ENCODE data around the gene TACR3. TPM values are rescaled to one million over a fixed set of nuclear protein-coding genes. Genes with fewer than 3 reads are reported as not detected.
"Not testable (repeated sequence)": the region's sequence is repeated elsewhere in the genome, so short reads cannot be mapped to it uniquely, and the experiment has no call there.

Gene TACR3
- 0.07 TPM in 1 of 3 replicates, not detected in the others for total RNA-seq

GRCh38 chr4:103719830-103720207, at the start of gene TACR3:
TACR3 (minus strand) TSS chr4:103719985; CDS start chr4:103719675, 310 bp downstream.
- peaks cover 33% of the 10 kb centered on the region for H3K27me3 Mint-ChIP-seq (ENCODE audit: low read depth)
- peaks cover 3% of the 10 kb centered on the region for H3K4me1 Mint-ChIP-seq
- no peak within 1 kb of the TSS for H3K27ac Mint-ChIP-seq
- peak in 1 of 2 experiments; percentile 48 for DNase-seq (ENCODE audit: low spot score in 2 of 2, unreplicated experiment in 2 of 2)
- H3K9me3 Mint-ChIP-seq = no peaks in the 10 kb centered on the region
- H3K4me3 Mint-ChIP-seq = peak within 1 kb of the TSS; percentile 69
- no peaks in the 10 kb centered on the region for H3K36me3 Mint-ChIP-seq
- no peak for TF ChIP-seq CTCF (IDR thresholded peaks at IDR 0.05; ENCODE audit: unreplicated experiment)

GRCh38 chr4:103757631-103758030, 37.8 kb upstream of the TACR3 start:
- Mint-ChIP-seq H3K27me3 (ENCODE audit: low read depth) (no peaks in the 10 kb centered on the region), H3K4me3 (no peak overlapping the region), H3K36me3 (no peaks in the 10 kb centered on the region), H3K9me3 (no peaks in the 10 kb centered on the region), H3K4me1 (no peaks in the 10 kb centered on the region), H3K27ac (no peak overlapping the region)
- no peak for TF ChIP-seq CTCF (IDR thresholded peaks at IDR 0.05; ENCODE audit: unreplicated experiment)
- no peak for DNase-seq (ENCODE audit: low spot score in 2 of 2, unreplicated experiment in 2 of 2)

- Mint-ChIP-seq H3K27me3 (ENCODE audit: low read depth) (no peaks in the 10 kb centered on the region), H3K36me3 (no peaks in the 10 kb centered on the region), H3K4me1 (no peaks in the 10 kb centered on the region), H3K9me3 (no peaks in the 10 kb centered on the region), H3K27ac (no peak overlapping the region), H3K4me3 (no peak overlapping the region)
- DNase-seq (ENCODE audit: low spot score in 2 of 2, unreplicated experiment in 2 of 2) = no peak
- no peak for TF ChIP-seq CTCF (IDR thresholded peaks at IDR 0.05; ENCODE audit: unreplicated experiment)
These were observed 37.0 kb upstream of the TACR3 start for GRCh38 chr4:103756741-103757140.

GRCh38 chr4:103754844-103755243, 35.1 kb upstream of the TACR3 start:
- H3K36me3 Mint-ChIP-seq = no peaks in the 10 kb centered on the region
- H3K4me1 Mint-ChIP-seq = no peaks in the 10 kb centered on the region
- DNase-seq (ENCODE audit: low spot score in 2 of 2, unreplicated experiment in 2 of 2) = no peak
- H3K9me3 Mint-ChIP-seq = no peaks in the 10 kb centered on the region
- no peak for TF ChIP-seq CTCF (IDR thresholded peaks at IDR 0.05; ENCODE audit: unreplicated experiment)
- H3K27me3 Mint-ChIP-seq (ENCODE audit: low read depth) = no peaks in the 10 kb centered on the region
- no peak overlapping the region for H3K4me3 Mint-ChIP-seq
- H3K27ac Mint-ChIP-seq = no peak overlapping the region

GRCh38 chr4:103753868-103754653, 34.3 kb upstream of the TACR3 start:
- Mint-ChIP-seq H3K27ac (no peak overlapping the region), H3K4me3 (no peak overlapping the region), H3K27me3 (ENCODE audit: low read depth) (no peaks in the 10 kb centered on the region), H3K36me3 (no peaks in the 10 kb centered on the region), H3K9me3 (no peaks in the 10 kb centered on the region), H3K4me1 (no peaks in the 10 kb centered on the region)
- DNase-seq (ENCODE audit: low spot score in 2 of 2, unreplicated experiment in 2 of 2) = no peak
- TF ChIP-seq CTCF (IDR thresholded peaks at IDR 0.05; ENCODE audit: unreplicated experiment) = no peak

GRCh38 chr4:103723150-103723549, 3.4 kb upstream of the TACR3 start:
- not testable (repeated sequence) for H3K4me3 Mint-ChIP-seq; H3K27ac Mint-ChIP-seq; DNase-seq (ENCODE audit: low spot score in 2 of 2, unreplicated experiment in 2 of 2); H3K4me1 Mint-ChIP-seq; H3K36me3 Mint-ChIP-seq; H3K9me3 Mint-ChIP-seq
- H3K27me3 Mint-ChIP-seq (ENCODE audit: low read depth) = peaks cover 26% of the 10 kb centered on the region

Data from mesothelial cell of epicardium (in vitro differentiated cells).